ENCODE data around the gene NTMT1.

NTMT1 gene

GRCh38 chr9:129617167-129617566 is 8.8 kb upstream of the NTMT1 start:
- no peak overlapping the region for H3K4me3 ChIP-seq (replicated peaks; ENCODE audit: low read depth, low read length)
- DNase-seq (ENCODE audit: low read depth), result peak; percentile 55
- TF ChIP-seq CTCF (IDR thresholded peaks at IDR 0.05; ENCODE audit: low read length, missing control alignments), result peak; percentile 59

GRCh38 chr9:129619787-129620668 is 5.9 kb upstream of the NTMT1 start:
- TF ChIP-seq CTCF (IDR thresholded peaks at IDR 0.05; ENCODE audit: low read length, missing control alignments), result peak; percentile 9
- no peak for DNase-seq (ENCODE audit: low read depth)
- peak overlapping the region; percentile 39 for H3K4me3 ChIP-seq (replicated peaks; ENCODE audit: low read depth, low read length)

GRCh38 chr9:129620669-129621295 is 5.2 kb upstream of the NTMT1 start, which contains the start of gene C9orf50:
Gene C9orf50, minus strand, starts transcription at chr9:129621101. Its CDS starts 527 bp downstream, at chr9:129620574.
- H3K4me3 ChIP-seq (replicated peaks; ENCODE audit: low read depth, low read length), result peak within 1 kb of the TSS; percentile 39
- no peak for DNase-seq (ENCODE audit: low read depth)
- no peak for TF ChIP-seq CTCF (IDR thresholded peaks at IDR 0.05; ENCODE audit: low read length, missing control alignments)

GRCh38 chr9:129623331-129623730 is 2.6 kb upstream of the NTMT1 start:
- DNase-seq (ENCODE audit: low read depth), result peak; percentile 91
- TF ChIP-seq CTCF (IDR thresholded peaks at IDR 0.05; ENCODE audit: low read length, missing control alignments), result no peak
- no peak overlapping the region for H3K4me3 ChIP-seq (replicated peaks; ENCODE audit: low read depth, low read length)

GRCh38 chr9:129624168-129624759 is 1.7 kb upstream of the NTMT1 start:
- DNase-seq (ENCODE audit: low read depth), result peak; percentile 57
- H3K4me3 ChIP-seq (replicated peaks; ENCODE audit: low read depth, low read length), result no peak overlapping the region
- TF ChIP-seq CTCF (IDR thresholded peaks at IDR 0.05; ENCODE audit: low read length, missing control alignments), result peak; percentile 76

GRCh38 chr9:129624947-129625346 is 1.0 kb upstream of the NTMT1 start:
- TF ChIP-seq CTCF (IDR thresholded peaks at IDR 0.05; ENCODE audit: low read length, missing control alignments), result no peak
- H3K4me3 ChIP-seq (replicated peaks; ENCODE audit: low read depth, low read length), result no peak overlapping the region
- DNase-seq (ENCODE audit: low read depth), result peak; percentile 60
